A673 (cell line): ENCODE results near the gene IFIT3. TPM values are rescaled to one million over a fixed set of nuclear protein-coding genes. Genes with fewer than 3 reads are reported as not detected.

Experiments
- BruUV-seq: library from RNA; stranded (reverse); fragments of 400-500 nt; replicated peaks from 2 replicates; lab custom pipeline; 2021; lab: Mats Ljungman, UMichigan
- CTCF ChIA-PET: fragments of 300-600 bp; sonication (Branson Sonifier 250); formaldehyde crosslinking; loops from one replicate; lab custom pipeline; 2022; ENCODE audit warnings: antibody characterized with exemption; lab: Charles Lee
- POLR2A ChIA-PET: fragments of 300-600 bp; sonication (Branson Sonifier 250); formaldehyde crosslinking; loops from one replicate; lab custom pipeline; 2022; ENCODE audit warnings: antibody characterized with exemption; ENCODE audit not compliant: low non-redundant PET; lab: Charles Lee
- DNase-seq: peaks from one replicate; pipeline ENCODE4 v3.0.0-alpha.2; 2015; ENCODE audit warnings: low spot score
- H3K27ac ChIP-seq: fragments of 200-600 bp; sonication (generic); 2 replicates; pipeline ENCODE4 v1.5.1; 2016; ENCODE audit warnings: mixed run types, low read depth, mild to moderate bottlenecking, mixed read lengths, antibody characterized with exemption, low read length; ENCODE audit not compliant: poor library complexity, severe bottlenecking
- H3K27me3 ChIP-seq: fragments of 200-600 bp; sonication (generic); replicated peaks from 2 replicates; pipeline ENCODE4 v1.6.1; 2017; ENCODE audit warnings: mixed run types, low read depth, mild to moderate bottlenecking, mixed read lengths, antibody characterized with exemption, low read length; ENCODE audit not compliant: insufficient read depth, poor library complexity
- H3K36me3 ChIP-seq: fragments of 200-600 bp; sonication (generic); 2 replicates; pipeline ENCODE4 v1.6.1; 2016; ENCODE audit warnings: mixed run types, mild to moderate bottlenecking, mixed read lengths, antibody characterized with exemption, low read length; ENCODE audit not compliant: insufficient read depth, poor library complexity, severe bottlenecking
- H3K4me1 ChIP-seq: fragments of 200-600 bp; sonication (generic); 2 replicates; pipeline ENCODE4 v1.6.1; 2017; ENCODE audit warnings: mixed run types, mild to moderate bottlenecking, mixed read lengths, antibody characterized with exemption, low read length; ENCODE audit not compliant: insufficient read depth, poor library complexity, severe bottlenecking
- H3K4me3 ChIP-seq: fragments of 200-600 bp; sonication (generic); 2 replicates; pipeline ENCODE4 v1.5.1; 2016; ENCODE audit warnings: low read depth, mixed run types, mild to moderate bottlenecking, mixed read lengths, low read length; ENCODE audit not compliant: poor library complexity, severe bottlenecking
- H3K9me3 ChIP-seq: fragments of 200-600 bp; sonication (generic); 2 replicates; pipeline ENCODE4 v1.6.1; 2016; ENCODE audit warnings: mixed run types, low read depth, mild to moderate bottlenecking, mixed read lengths, antibody characterized with exemption, low read length; ENCODE audit not compliant: poor library complexity, severe bottlenecking
- CTCF ChIP-seq: fragments of 300-800, 200-600 bp; sonication (generic); conservative IDR thresholded peaks from 2 replicates; pipeline ENCODE4 v1.5.1; 2017; ENCODE audit warnings: low read depth, mild to moderate bottlenecking, antibody characterized with exemption, low read length, moderate library complexity, mixed read lengths
- EZH2 ChIP-seq: fragments of 200-600 bp; sonication (generic); IDR thresholded peaks from 2 replicates; pipeline ENCODE4 v1.6.1; 2017; ENCODE audit warnings: borderline replicate concordance, low read depth, mild to moderate bottlenecking, mixed read lengths, antibody characterized with exemption, low read length; ENCODE audit not compliant: poor library complexity, severe bottlenecking
- intact Hi-C: fragments of 100-400 bp; cut with micrococcal nuclease; formaldehyde crosslinking; loops from one replicate; pipeline ENCODE4 v1.10.0; 2022; ENCODE audit not compliant: unreplicated experiment
- total RNA-seq: library from RNA; stranded (reverse); gene quantifications from 2 replicates; pipeline ENCODE4 v1.2.3, GENCODE V29; 2021

The IFIT3 gene
- total RNA-seq, 1 experiment from 2014 or later: 6.7 TPM

- POLR2A ChIA-PET: no interaction called here
- no peak overlapping the region for H3K27ac ChIP-seq
- H3K9me3 ChIP-seq: no peaks in the 10 kb centered on the region
- no peaks in the 10 kb centered on the region for H3K27me3 ChIP-seq
- no peak for DNase-seq
- intact Hi-C loops: no loop called here
- BruUV-seq: no TSS peak
- no peaks in the 10 kb centered on the region for H3K36me3 ChIP-seq
- peaks cover 6% of the 10 kb centered on the region for H3K4me1 ChIP-seq
- CTCF ChIA-PET: no interaction called here
- H3K4me3 ChIP-seq: no peak overlapping the region
- TF ChIP-seq CTCF (no peak), EZH2 (no peak)
Measured at GRCh38 chr10:89363729-89364442, 36.1 kb downstream of the IFIT3 start.

- intact Hi-C loops: no loop called here
- no peaks in the 10 kb centered on the region for H3K36me3 ChIP-seq
- no peak for TF ChIP-seq EZH2
- no peak for TF ChIP-seq CTCF
- no peaks in the 10 kb centered on the region for H3K9me3 ChIP-seq
- CTCF ChIA-PET: no interaction called here
- no TSS peak for BruUV-seq
- POLR2A ChIA-PET: no interaction called here
- H3K27ac ChIP-seq: no peak overlapping the region
- H3K27me3 ChIP-seq: no peaks in the 10 kb centered on the region
- no peak for DNase-seq
- no peak overlapping the region for H3K4me3 ChIP-seq
- H3K4me1 ChIP-seq: peaks cover 10% of the 10 kb centered on the region
Measured at GRCh38 chr10:89364531-89364930, 36.7 kb downstream of the IFIT3 start.

- intact Hi-C loops: loop anchor here (5.0 kb wide), 1 partner anchor 75 kb away; no protein-coding TSS in a partner anchor
- CTCF ChIA-PET: no interaction called here
- no peak overlapping the region for H3K4me3 ChIP-seq
- TF ChIP-seq CTCF (no peak), EZH2 (no peak)
- no TSS peak for BruUV-seq
- no peaks in the 10 kb centered on the region for H3K27me3 ChIP-seq
- POLR2A ChIA-PET: no interaction called here
- peaks cover 10% of the 10 kb centered on the region for H3K4me1 ChIP-seq
- no peak for DNase-seq
- no peaks in the 10 kb centered on the region for H3K9me3 ChIP-seq
- H3K27ac ChIP-seq: no peak overlapping the region
- H3K36me3 ChIP-seq: no peaks in the 10 kb centered on the region
Measured at GRCh38 chr10:89367529-89367928, 39.7 kb downstream of the IFIT3 start.
